PC-9 (cell line): ENCODE results near the gene TXNRD1.

Source experiments
- CTCF ChIP-seq: fragments of 200-600 bp; sonication (generic); conservative IDR thresholded peaks from 2 replicates; pipeline ENCODE4 v1.6.1; 2017; ENCODE audit warnings: mixed run types, antibody characterized with exemption, mild to moderate bottlenecking, moderate library complexity
- EZH2 ChIP-seq: fragments of 200-600 bp; sonication (generic); IDR thresholded peaks from 2 replicates; pipeline ENCODE4 v1.8.0; 2017; ENCODE audit warnings: antibody characterized with exemption, low read depth

GRCh38 chr12:104171785-104172569 is 43.6 kb upstream of the TXNRD1 start:
- TF ChIP-seq CTCF (no peak), EZH2 (no peak)
